ENCODE data around the gene PHF20.

GRCh38 chr20:35854713-35855348 lies 83.0 kb downstream of the PHF20 start:
- TF ChIP-seq CTCF (conservative IDR thresholded peaks at IDR 0.05; ENCODE audit: low read depth, low read length), result no peak
- TF ChIP-seq EZH2 (IDR thresholded peaks at IDR 0.05; ENCODE audit: low read length, unreplicated experiment), result no peak
- no peak for TF ChIP-seq EZH2phosphoT487 (IDR thresholded peaks at IDR 0.05; ENCODE audit: borderline replicate concordance, low read length)
